GM19099 (cell line): ENCODE data around the gene STON2.

Experiments used
- POLR2A ChIP-seq: IDR thresholded peaks from 3 replicates; pipeline ENCODE4 v1.6.1; 2011; ENCODE audit warnings: low read depth; ENCODE audit not compliant: insufficient read length; ENCODE audit errors: extremely low read depth

The STON2 gene

DNA sequence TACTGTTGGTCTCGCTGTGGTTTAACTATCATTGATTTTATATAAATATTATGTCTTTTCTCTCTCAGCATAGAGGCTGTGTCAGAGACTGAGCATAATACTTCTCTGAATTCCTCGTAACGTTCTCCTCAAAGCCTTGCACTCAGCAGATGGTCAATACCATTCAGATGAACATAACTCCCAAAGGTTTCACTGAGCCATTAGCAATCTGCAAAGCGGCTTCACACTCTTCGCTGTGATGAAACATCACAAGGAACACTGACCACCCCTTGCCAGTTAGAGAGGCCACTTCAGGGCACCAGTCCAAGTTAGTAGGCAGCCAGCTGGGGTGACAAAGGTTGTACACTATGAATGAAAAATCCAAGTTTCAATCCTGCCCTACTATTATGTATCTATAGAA, 30.1 kb upstream of the STON2 start:
- no peak for TF ChIP-seq POLR2A

DNA sequence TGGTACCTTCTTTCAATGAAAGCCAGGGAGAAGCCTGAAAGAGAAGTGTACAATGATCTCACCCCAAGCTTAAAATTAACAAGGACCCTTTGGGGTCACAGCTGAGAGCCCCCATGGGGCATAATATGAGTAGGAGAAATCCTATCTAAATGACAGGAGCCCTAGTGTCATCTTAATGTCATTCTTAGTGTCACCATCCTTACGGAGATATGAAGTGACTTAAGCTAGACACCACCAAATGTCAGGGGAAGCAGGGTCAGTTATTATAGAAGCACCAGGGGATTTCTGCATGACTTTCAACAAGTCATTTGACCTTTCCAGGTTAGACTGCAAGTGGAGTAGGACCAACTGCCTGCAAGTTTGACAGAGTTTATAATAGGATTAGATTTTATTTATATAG, 28.9 kb upstream of the STON2 start:
- TF ChIP-seq POLR2A, result no peak

DNA sequence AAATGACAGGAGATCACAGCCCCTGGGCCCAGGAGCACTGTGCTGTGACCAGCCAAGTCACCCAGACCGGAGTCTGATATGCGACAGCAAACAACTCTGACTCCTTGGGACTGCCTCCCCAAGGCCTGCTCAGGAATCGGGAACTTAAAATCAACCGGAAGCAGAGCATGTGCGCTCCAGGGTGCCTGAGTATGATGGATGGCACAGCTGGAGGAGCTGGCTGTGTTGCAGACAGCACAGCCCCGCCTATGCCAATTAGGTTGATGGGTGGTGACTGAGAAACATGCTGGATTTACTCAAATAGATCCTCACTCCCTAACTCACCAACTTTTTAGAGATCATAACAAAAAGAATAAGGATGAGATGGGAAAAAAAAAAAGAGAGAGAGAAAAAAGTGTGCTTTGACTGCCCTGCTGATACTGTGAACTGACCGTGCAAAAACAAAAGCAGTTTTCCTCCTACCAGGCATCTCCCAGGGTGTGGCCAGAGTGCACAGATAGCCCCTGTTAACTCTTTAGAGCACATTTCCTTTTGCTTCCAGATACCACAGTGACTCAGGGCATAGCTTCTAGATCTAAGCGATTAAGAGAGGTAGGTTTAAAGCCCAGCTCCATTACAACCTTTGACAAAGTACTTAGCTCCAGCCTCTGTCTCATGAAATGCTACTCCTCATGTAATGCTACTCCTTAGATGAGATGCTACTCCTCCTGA, 27.4 kb upstream of the STON2 start:
- no peak for TF ChIP-seq POLR2A

DNA sequence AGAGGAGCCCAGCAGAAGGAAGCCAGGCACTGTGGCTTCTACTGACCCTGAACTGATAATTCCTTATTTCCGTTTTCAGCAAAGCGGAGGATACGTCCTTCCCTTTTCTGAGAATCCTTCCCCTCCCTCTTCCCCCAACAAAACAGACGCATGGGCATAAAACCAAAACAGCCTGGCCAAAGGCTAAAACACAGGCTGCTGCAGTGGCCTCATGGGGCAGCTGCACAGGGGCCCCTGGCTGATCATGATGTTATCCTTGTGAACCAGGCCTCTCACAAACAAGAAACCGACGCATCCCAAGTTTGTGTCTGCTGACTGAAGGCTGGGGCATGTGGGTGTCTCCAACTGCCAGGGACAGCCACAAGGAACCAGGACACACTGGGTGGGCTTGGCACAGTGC, 23.4 kb upstream of the STON2 start:
- TF ChIP-seq POLR2A, result no peak

DNA sequence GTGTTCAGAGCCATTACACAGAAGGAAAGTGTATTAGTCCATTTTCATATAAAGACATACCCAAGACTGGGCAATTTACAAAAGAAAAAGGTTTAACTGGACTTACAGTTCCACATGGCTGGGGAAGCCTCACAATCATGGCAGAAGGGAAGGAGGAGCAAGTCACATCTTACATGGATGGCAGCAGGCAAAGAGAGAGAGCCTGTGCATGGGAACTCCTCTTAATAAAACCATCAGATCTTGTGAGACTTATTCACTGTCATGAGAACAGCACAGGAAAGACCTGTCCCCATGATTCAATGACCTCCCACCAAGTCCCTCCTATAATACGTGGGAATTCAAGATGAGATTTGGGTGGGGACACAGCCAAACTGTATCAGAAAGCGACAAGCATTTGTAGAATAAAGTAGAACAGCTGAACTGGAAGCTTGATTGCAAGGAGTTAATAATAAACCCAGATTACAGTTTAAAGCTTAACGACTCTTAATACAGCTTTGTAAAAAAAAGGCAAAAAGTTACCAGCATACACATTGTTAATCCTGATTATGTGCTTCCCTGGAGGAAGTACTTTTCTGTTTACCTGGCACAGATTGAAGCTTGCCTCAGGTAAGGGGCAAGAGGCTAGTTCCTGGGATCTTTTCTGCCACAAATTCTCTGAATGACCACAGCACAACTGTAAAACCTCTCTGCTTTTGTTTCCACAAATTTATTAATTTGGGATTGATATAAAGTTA, 18.1 kb upstream of the STON2 start:
- TF ChIP-seq POLR2A, result no peak

DNA sequence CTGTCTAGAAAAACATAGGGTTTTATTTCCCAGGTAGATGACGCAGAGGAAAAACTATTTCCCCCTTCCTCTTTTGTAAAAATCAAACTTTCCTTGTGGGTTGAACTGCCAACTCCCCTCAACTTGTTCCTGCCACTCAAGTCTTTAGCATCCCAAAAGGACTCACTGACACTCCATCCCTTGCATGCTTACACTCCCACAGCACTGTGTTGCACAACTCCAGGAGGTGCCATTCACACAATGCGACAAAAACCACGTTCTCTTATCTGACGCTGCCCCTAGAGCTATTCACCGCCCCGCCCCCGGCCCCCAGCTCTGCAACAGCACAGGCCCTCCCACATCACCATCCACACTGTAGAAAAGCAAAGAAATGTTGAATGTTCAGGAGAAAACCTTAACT, 16.9 kb upstream of the STON2 start:
- no peak for TF ChIP-seq POLR2A

DNA sequence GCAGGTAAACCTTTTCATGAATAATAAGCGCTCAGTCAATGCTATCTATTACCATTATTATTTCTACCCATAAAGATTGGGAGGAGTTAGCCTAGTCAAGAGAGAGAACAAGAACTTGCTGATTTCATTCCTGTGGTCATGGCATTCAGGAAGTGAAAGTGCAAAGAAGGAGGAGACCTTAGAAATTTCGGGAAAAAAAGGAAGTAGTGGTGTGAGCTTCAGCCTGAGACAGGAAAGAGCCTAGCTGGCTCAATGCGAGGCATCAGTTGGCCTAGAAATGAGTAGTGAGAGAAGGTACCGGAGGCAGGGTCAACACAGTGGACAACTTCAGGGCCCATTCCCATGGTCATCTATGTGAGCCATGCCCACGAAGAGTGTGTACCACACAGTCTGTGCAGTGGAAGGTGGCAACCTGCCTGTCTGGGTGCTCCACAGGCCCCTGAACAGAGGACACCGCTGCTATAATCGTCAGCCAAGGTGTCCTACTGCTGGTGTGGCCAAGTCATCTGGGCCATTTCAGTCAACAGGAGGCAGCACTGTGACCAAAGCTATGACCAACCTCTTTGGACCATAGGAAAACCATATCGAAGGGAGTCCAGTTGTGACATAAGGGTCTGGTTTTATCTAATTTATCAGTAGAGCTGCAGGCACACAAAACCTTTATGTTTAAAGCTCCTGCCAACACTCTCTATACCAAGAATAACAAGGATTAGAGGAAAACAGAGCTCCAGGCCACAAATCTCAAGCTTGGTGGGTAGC, 16.2 kb upstream of the STON2 start:
- TF ChIP-seq POLR2A, result no peak

DNA sequence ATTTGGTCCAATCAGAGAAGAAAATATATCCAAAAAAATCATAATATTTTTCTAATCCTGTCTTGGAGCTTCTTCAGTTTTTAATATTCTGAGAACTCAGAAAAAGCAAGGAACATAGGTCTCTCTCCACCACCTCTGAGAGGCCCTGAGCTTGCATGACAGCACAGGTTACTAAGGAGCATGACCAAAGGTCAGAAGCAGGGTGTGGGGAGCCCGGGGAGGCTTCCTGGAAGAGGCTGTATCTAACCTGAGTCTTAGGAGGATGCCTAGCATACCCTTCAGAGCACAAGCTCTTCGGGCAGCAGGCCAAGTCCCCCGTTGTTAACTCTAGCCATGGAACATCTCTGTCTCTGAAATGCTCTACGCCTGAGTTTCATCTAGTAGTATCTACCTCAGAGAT, 15.7 kb upstream of the STON2 start:
- TF ChIP-seq POLR2A, result no peak

DNA sequence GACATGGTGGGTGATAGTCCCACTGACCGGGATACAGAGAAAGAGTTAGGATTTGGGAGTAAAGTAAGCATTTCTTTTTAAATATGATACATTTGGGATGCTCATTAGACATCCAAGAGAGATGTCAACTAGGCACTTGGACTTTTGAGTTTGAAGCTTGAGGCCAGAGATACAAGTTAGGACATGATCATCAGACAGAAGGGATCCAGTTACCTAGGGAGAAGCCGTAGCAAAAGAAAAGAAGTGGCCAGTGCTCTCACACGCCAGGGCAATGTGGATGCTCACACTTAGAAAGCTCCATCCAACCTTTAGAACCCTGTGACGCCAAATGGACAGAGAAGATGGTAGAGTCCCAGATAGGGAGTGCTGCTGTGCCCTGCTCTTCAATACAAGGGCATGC, 14.0 kb upstream of the STON2 start:
- TF ChIP-seq POLR2A, result no peak

DNA sequence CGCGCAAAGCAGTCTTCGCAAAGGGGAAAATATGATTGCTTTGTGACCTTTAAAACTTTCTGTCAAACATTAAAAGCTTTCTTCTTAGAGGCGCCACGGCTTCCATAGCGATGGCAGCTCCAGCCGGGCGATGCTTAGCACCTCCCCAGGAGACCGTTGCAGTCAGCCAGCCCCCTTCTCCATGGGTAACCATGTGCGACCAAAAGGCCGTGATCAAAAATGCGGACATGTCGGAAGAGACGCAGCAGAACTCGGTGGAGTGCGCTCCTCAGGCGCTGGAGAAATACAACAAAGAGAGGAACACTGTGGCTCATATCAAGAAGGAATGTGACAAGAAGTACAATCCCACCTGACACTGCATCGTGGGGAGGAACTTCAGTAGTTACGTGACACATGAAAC, 12.7 kb upstream of the STON2 start:
- TF ChIP-seq POLR2A, result no peak

DNA sequence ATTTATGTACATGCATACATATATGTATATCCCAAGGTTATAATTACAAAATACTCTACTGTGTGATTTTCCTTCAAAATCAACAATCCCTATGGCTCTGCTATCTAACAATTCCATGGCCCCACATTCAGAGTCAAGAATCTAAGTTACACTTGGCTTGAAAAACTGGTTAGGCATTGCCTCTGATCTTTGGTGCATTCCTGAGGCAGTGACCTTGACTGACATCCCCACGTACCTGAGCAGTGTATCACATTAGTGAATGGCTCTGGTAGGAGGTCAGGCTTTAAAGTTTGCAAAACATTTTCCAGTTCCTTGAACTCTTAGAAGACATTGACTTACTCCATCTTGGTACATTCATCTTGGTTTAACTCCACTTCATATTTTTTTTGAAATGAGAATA, 8.5 kb upstream of the STON2 start:
- TF ChIP-seq POLR2A, result no peak

DNA sequence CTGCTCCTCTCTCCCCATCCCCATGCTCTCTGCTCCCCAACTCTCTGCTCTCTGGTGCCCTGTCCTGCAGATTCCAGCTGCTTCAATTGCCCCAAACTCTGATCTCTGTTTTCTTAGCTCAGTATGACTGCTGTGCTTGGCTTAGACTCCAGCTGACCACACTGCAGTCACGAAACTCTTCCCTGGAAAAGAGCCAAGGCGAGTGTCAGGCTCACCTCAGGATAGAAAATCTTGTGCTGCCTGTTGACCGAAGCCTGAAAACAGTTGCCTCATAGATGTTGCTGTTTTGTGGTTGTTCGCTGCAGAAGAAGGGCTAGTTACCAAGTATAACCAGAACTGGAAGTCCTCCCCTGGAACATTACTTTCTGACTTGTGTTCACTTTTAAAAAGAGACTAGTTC, 6.7 kb upstream of the STON2 start:
- no peak for TF ChIP-seq POLR2A

DNA sequence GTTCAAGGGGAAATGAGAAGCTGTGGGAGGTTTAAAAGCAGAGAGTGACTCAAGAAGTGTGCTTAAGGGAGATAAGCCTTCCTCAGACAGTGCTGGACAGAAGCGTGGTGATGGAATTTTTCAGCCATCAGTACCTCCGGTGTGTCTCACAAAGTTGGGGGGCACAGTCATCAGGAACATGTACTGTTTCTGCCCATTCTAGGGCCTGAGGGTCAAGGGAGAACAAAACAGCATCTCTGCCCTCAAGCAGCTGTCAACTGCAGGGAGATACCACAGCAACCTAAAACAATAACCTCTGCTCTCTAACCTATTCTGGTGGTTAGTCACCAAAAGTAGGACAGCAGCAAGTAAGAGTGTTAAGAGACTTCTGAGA, 2.0 kb upstream of the STON2 start:
- no peak for TF ChIP-seq POLR2A

DNA sequence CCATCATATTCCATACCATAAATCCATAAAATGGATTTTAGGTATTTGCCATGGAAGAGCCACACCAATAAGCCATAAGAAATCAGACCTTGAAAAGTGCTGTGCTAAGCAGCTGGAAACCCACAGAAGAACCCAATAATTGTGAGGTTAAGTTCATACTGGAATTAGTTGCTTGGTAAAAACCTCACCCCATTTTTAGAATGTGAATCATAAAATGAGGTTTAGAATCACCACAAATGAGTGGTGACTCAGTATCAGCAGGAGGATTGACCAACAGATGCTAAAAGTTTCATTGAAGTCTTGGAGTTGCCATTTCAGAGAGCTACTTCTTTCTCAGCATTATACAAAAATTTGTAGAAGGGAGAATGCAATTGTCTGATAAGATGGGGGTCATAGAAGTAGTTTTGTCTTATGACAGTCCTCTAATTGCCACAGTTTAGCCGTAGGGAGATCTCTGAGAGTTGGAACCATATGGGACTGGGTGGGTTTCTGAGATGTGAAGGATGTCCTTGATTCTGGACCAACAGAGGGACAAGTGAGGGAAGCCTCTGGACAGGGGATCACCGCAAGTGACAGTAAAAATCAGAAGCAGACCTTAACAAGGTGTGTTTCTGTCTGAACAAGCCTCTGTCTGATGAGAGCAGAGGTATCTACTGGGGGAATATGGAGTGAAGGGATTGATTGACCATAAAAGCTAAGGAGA, 1.4 kb upstream of the STON2 start:
- no peak for TF ChIP-seq POLR2A

DNA sequence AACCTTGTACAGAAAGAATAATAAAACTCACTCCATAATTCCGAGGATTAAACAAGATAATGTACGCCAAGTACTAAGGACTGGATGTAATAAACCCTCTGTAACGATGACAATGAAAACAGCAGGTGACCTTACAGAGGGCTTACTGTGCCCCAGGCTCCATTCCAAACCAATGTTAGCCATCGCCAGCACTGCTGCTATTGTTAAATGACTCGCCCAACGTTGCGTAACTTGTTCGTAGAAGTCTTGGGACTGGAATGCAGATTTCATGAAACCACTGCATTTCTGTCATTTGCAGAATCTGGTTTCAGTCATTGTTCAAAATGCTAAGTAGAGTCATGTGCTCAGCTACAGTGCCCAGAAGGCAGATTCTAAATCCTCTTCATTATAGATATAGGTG, 728 bp upstream of the STON2 start:
- no peak for TF ChIP-seq POLR2A
